GM12874 (cell line): ENCODE results near the gene G0S2.

Source experiments
- TF ChIP-seq, protein P1 (sequence below): IDR thresholded peaks from 2 replicates; pipeline ENCODE4 v1.5.1; 2011; ENCODE audit warnings: low read depth, mild to moderate bottlenecking, control low read depth, low read length, moderate library complexity; ENCODE audit not compliant: insufficient read depth

Gene G0S2

DNA sequence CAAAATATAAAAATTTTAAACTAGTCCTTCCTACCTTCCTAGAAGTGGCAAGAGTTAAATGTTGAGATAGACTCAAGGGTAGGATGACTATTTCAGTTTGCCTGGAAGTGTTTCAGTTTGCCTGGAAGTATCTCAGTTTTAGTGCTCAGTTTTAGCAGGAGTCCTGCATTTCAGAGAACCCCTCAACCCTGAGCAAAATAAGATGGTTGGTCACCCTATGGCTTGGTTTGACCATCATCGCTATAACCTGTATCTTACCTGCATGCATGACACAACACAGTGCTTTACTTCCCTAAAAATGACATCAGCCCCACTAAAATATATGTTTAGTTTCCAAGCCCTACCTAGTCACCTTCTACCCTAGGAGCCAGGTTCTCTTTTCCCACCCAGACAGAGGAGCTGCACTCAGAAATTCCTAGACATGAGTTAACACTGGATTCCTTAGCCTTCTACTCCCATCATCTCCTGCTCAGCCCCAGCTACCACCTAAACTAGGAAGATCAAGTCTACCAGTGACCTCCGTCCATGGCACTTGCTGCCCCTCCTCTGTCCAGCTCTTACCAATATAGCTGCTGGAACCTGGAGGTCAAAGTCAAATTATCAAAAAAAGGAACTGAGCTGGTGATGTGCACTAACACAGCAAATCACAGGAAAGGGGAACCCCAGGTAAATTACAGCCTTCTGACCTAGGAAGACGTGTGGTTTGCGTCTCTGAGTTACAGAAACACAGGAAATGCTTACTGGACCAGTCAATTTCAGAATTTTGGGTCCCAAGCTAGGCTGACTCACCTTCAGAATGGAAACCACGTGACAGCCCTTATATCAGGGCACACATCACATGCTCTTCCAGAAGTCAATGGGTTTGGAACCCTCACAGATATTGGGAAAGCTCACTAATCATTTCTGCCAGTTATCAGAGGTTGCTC lies 2.2 kb upstream of the G0S2 start:
- TF ChIP-seq, protein P1, sequence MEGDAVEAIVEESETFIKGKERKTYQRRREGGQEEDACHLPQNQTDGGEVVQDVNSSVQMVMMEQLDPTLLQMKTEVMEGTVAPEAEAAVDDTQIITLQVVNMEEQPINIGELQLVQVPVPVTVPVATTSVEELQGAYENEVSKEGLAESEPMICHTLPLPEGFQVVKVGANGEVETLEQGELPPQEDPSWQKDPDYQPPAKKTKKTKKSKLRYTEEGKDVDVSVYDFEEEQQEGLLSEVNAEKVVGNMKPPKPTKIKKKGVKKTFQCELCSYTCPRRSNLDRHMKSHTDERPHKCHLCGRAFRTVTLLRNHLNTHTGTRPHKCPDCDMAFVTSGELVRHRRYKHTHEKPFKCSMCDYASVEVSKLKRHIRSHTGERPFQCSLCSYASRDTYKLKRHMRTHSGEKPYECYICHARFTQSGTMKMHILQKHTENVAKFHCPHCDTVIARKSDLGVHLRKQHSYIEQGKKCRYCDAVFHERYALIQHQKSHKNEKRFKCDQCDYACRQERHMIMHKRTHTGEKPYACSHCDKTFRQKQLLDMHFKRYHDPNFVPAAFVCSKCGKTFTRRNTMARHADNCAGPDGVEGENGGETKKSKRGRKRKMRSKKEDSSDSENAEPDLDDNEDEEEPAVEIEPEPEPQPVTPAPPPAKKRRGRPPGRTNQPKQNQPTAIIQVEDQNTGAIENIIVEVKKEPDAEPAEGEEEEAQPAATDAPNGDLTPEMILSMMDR, result no peak

DNA sequence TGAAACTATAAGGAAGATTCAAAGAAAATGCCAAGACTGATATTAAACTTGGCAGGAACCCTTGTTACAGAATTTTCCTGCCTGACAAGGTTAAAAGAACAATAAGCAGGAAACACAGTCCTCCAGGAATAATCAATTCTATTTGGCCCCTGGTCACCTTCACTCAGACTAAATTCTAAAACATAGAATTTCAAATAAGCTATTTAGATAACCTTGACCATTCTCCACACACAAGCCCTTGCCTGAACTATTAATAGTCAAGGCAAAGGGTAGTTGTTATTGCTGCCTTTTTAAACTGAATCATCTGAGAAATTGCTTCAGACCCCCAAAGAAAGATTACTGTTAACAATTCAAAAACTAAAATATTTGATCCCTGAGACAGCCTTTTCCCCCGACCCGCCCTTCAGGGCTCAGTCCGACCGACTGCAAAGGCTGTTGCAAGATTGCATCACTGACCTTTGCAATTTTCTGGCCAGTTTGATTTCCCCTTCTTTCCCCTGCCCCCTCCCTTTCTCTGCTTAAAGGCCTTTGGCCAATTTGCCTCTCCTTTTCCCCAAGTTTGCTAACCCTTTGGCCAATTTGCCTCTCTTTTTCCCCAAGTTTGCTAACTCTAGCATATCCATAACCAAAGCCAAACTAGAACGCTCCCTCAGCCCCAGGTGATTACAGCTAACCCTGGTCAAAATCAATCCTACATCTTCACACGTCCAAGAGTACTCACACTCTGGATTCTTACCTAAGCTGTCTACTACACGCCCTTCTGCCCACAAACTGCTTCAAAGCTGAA lies 1.4 kb upstream of the G0S2 start:
- TF ChIP-seq, protein P1, result no peak

DNA sequence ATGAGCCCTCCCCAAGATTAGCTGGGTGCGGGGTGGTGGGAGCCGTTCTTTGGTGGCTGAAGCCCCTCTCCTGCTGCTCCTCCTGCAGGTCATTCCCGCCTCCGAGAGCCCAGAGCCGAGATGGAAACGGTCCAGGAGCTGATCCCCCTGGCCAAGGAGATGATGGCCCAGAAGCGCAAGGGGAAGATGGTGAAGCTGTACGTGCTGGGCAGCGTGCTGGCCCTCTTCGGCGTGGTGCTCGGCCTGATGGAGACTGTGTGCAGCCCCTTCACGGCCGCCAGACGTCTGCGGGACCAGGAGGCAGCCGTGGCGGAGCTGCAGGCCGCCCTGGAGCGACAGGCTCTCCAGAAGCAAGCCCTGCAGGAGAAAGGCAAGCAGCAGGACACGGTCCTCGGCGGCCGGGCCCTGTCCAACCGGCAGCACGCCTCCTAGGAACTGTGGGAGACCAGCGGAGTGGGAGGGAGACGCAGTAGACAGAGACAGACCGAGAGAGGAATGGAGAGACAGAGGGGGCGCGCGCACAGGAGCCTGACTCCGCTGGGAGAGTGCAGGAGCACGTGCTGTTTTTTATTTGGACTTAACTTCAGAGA lies 448 bp downstream of the G0S2 start:
- TF ChIP-seq, protein P1, result no peak

DNA sequence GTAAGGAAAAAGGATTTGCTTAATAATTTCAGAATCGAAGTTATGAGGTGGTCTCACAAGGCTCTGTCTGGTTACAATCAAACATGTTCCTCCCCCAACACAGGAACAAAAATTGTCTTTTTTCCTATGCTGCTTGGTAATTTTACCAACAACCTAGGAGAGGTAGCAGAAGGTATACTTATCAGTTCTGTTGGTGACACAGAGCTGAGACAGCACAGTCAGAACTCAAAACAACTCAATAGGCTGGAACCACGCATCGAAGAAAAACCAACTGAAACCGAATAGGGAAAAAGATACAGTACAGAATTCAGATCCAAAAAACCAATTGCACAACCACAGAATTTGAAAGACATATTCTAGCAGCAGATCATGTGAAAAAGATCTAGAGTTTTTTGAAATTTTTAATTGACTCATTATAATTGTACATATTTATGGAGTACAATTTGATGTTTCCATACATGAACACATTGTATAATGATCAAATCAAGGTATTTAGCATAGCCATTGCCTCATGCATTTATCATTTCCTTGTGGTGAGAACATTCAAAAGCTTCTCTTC lies 3.8 kb downstream of the G0S2 start:
- TF ChIP-seq, protein P1, result no peak

DNA sequence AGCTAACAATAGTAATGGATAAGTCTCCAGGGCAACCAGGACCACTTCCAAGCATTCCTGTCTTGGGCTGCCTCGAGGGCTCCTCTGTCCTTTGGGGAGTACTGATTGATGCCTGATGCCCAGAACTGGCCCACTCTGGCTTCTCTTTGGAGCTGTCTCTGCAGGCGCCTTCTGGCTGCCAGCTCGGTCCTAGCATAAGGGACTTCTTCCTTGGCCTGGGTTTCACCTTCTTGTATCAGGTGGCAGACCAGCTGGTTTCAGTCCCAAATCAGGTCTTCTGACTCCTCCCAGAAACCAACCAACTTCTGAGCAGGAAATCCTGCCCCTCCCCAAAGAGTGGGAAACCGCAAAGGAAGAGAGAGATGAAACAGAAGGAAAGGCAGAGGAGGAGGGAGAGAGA lies 10.6 kb downstream of the G0S2 start:
- TF ChIP-seq, protein P1, result no peak

DNA sequence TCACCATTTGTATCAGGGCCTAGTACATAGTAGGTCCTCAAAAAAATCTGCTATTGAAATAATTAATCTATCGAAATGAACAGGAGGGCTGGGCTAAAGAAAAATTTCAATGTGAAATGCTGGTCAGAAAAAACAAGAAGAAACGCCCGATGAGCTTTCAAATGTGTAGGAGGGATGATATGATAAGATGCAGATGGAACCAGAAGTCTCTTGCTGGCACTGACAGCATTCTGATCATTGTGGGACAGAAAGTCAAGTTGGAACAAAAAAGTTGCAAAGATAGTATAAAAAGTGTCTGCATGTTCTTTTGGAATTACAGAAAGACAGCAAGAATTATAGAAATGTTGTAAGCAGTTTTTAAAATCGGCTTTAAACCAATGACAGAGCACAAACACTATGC lies 11.1 kb downstream of the G0S2 start:
- TF ChIP-seq, protein P1, result no peak
